LNCAP (cell line): ENCODE results near the gene NDST3.

Experiments
- CTCF ChIP-seq: fragments of 450-650 bp; IDR thresholded peaks from 2 replicates; pipeline ENCODE4 v1.5.1; 2017; ENCODE audit warnings: mild to moderate bottlenecking

Gene NDST3

GRCh38 chr4:118225511-118225910, 191.2 kb downstream of the NDST3 start:
- TF ChIP-seq CTCF: no peak

- TF ChIP-seq CTCF: no peak
Observed at GRCh38 chr4:118226311-118227010, 192.2 kb downstream of the NDST3 start.

GRCh38 chr4:118235566-118236120, 201.4 kb downstream of the NDST3 start:
- no peak for TF ChIP-seq CTCF

GRCh38 chr4:118237531-118237930, 203.2 kb downstream of the NDST3 start:
- TF ChIP-seq CTCF: no peak

- TF ChIP-seq CTCF: no peak
Observed at GRCh38 chr4:118249890-118250289, 215.6 kb downstream of the NDST3 start.

- TF ChIP-seq CTCF: no peak
Observed at GRCh38 chr4:118254368-118254767, 220.1 kb downstream of the NDST3 start.

GRCh38 chr4:118259111-118259510, 224.8 kb downstream of the NDST3 start:
- TF ChIP-seq CTCF: no peak
